ENCODE results near the gene PACSIN3.
A peak's percentile ranks its signal among the peaks of the same experiment; 100 is the strongest.
"Not testable (repeated sequence)": the region's sequence is repeated elsewhere in the genome, so short reads cannot be mapped to it uniquely, and the experiment has no call there.

Gene PACSIN3

DNA sequence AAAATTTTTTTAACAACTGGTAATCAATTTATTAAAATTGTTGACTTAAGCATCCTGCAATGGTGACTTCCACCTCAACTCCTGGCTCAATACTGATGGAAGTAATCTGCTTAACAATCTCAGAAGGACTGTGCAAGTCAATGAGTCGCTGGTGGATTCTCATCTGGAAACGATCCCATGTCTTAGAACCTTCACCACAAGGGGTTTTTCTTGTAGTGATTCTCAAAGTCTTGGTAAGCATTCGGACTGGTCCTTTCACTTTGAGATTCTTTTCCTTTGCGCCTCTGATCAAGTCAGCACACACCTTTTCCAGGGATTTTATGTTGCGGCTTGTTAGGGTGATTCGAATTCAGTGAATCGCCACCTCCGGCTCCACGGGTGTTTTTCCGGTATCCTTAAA, 4.9 kb upstream of the PACSIN3 start:
- not testable (repeated sequence) for DNase-seq

DNA sequence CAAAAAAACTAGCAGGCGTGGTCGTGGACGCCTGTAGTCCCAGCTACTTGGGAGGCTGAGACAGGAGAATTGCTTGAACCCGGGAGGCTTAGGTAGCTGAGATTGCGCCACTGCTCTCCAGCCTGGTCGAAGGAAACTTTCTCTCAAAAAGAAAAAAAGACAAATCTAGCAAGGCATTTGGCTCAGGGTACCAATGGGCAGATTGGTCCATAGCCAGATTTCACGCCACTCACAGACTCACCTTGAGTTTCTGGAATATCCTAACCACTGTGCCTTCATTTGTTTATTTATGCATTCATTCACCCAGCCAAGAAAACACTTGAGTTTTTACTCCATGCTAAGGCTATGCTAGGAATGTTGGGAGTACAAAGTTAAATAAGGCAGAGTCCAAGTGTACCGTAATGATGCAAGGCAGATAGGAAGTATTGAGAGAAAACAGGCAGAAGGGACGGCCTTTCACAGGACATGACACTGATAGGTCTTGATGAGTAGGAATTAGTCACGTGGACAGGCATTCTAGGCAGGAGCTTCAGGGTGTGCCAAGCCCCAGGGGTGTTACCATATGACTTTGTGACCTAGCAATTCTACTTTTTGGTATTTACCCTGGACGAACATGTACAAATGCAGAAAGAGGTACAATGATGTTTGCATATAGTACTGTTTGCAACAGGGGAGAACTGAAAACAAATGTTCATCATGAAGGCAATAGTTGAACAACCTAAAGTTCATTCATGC, 3.0 kb upstream of the PACSIN3 start:
- no peak for DNase-seq

DNA sequence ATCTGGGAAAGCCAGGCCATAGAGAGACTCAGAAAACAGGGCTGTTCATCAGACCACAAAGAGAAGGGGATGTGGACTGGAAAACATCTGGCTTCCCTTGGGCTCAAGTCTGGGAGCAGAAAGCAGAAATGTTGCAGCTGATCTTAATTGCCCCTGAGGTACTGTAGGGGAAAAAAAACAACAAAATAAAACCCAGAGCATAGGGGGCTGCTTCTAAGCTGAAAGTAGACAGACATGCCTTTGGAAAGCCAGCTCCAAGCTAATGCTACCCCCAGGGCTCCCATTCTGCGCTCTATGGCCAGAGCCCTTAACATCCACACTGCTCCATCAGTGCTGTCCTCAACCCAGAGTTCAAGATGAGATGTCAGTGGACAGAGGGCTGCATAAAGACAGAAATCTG, 2.0 kb upstream of the PACSIN3 start:
- no peak for DNase-seq

DNA sequence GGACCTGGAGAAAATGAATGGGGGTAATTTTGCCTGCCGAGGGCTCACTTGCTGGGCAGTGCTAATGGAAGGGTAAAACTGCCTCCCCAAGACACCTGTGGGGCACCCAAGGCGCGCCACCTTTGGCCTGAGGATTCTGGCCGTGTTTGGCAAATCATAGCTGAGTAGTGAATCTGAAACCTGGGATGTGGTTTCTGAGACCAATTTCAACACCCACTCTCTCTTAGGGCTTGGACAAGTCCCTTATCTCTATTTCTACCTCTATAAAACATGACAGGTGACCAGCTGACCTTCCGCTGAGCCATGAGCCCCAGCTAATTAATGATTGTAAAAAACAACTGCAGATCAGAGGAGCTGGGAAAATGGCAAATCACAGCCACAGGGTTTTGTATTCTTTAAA, 1.5 kb upstream of the PACSIN3 start:
- DNase-seq = no peak

DNA sequence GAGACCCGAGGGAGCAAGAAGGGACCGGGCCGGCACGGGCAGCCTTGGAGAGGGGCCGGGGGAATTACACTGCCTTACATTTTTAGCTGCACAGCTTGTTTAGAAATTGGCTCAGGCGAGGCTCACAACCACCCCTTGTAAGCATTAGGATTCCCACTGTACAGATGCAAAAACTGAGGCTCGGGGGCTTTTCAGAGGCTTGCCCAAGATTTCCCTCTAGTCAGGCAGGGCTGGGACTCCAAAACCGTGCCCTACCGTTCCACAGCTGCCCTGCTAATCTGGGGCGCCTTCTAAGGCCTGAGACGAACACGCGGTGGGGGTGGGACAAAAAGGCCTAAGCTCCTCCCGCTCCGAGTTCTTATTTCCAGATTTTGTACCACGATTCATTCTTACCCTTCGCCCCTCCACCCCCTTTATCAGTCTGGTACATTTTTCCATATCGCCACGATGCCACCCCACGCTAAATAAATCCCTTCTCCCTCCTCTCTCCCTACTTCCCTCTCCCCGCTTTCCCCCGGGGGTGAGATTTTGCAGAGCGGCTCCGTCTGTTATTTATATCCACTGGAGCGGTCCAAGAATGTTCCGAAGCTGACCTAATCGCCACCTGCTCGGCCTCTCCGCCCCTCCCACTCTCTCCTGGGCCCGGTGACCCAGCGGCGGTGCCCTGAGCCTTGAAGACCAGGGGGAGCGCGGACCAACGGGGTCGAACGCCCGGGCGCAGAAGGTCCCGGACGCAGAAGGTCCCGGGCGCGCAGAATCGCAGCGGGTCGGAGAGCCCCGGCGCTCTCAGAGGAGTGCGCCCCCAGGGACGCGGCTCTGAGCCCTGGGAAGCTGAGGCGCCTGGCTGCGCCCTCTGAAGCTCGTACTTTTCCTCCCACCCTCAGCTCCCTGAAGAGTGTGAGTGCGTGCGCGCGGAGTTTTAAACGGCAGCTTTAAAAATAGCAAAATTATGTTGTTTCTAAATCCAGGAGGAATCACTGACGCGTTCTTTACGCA, 764 bp upstream of the PACSIN3 start:
- peak; percentile 53 to 70 for DNase-seq

DNA sequence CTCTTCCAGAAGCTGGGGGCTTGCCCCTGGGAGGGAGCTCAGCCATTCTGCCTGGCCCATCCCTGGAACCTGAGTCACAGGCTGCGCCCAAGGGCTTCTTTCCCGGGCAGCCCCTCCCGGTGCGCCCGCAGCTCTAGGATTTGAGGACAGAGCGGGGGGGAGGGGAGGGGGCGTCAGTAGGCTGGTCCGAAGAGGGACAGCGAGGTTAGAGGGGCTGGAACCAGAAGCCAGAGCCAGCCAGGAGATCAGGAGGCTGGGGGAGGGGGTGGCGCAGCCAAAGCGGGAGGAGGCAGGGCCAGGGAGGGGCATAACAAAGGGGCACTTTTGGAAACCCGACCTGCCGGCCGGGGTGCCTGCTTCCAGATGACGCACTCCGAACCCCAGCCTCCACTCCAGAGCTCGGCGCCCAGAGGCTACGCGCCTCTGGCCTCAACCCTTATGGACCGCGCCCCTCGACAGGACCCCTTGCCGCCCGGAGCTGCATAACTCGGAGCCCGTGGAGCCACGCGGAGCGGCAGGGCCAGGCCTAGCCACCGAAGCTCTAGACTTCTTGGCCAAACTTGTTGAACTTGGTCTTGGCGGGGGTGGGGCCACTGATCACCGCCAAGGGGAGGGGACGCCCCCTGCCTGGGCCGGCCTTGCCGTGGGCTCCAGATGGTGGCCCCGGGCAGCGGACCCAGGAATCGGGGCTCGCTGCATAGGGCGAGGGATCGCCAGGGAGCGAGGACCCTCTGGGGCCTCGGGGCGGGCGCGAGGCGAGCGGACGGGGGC, 744 bp downstream of the PACSIN3 start:
- peak in 1 of 2 donors; percentile 20 for DNase-seq

DNA sequence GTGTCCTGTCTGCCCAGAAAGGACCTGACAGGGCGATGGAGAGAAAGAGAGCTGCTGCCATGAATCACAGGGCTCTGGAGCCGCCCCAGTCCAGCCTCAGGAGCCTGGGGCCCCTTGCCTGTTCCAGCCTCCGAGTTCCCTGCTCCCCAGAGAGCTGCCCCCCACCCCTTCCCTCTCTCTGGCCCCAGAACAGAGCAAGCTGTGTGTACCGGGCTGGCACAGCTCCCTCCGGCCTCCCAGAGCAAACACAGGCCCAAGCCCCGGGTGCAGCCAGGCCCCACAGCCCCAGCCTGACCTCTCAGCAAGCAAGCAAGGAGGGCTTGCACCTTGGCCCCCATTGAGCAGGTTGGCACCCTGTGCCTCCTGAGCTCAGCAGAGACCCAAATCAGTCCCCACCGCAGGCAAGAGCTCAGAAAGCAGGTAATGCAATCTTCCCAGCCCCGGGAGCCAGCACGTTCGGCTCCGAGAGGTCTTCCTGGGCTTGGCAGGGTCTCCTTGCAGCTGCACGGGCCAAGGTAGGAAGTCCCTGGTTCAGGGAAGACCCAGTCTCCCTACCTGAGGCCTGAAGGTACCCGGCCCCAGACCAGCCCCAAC, 1.4 kb downstream of the PACSIN3 start:
- DNase-seq = no peak

DNA sequence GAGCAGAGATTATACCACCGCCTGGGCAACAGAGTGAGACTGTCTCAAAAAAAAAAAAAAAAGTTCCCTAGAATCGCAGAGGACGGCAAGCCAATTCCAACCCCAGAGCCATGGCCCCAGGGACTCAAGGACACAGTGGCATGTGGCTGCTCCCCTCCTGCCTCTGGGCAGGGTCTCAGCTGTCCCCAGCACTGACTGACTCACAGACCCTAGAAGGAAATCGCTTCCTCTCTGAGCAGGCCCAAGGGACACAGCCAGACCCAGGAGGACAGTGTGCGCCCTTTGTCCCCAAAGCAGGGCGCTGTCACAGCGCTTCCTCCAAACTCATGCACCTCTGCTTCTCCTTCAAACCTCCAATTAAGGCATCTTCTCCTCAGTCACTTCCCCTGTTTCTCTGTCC, 2.3 kb downstream of the PACSIN3 start:
- DNase-seq = no peak

DNA sequence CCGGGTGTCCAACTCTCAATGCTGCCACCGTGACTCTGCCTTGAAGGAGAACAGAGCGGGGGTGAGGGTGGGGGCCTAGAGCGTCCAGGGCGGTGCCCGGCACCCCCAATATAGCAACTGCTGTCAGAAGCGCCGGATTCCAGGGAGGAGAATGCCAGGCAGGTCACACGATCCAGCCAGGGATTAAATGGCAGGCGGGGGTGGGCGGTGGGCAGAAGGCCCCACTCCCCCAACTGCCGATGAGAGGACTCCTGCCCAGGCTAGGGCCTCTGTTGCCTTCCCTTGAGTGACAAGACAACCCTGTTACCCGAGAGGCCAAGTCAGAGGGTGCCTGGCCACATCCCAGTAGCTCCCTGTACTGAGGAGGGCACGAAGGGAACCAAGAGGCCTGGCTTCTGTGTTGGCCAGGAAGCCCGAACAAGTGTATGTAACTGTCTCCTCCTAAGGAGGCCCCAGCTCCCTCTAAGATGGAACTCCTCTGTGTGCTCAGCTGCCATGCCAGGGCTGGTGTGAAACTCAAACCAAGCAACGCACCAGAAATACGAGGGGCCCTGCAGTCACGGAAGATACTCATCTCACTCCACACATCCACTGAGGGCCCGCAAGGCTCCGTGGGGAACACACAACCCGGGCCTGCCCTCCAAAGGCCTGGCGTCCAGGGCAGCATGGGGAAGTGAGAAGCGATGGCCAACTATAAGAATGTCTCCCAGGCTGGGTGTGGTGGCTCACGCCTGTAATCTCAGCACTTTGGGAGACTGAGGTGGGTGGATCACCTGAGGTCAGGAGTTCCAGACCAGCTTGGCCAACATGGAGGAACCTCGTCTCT, 3.0 kb downstream of the PACSIN3 start:
- DNase-seq = no peak

DNA sequence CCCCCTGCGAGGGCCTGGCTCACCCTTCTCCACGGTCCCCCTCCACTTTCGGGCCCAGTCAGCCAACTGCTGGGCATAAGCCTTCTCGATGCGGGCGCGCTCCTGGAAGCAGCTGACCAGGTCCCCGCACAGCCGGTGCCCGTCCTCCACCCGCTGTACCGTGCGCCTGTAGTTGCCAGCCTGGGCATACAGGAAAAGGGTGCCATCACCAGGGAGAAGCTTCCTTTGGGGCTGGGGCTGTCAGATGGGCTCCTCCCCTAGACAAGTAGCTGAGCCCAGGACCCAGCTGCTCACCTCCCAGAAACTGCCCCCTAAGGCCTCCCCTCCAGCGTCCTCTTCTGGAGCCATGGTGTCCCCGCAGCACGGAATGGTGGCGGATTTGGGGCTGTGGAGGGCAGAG, 3.9 kb downstream of the PACSIN3 start:
- DNase-seq = no peak

DNA sequence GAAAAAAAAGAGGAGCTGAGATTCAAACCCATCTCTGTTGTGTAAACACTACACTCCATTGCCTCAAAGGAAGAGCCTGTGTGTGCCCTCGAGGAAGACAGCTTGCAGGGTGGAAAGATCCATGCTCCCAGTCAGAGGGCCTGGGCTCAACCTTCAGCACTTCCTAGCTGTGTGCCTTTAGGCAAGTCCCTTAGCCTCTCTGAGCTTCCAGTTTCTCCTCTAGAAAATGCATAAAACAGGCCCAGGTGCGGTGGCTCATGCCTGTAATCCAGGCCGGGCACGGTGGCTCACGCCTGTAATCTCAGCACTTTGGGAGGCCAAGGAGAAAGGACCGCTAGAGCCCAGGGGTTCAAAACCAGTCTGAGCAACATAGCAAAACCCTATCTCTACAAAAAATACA, 5.0 kb downstream of the PACSIN3 start:
- no peak for DNase-seq

DNA sequence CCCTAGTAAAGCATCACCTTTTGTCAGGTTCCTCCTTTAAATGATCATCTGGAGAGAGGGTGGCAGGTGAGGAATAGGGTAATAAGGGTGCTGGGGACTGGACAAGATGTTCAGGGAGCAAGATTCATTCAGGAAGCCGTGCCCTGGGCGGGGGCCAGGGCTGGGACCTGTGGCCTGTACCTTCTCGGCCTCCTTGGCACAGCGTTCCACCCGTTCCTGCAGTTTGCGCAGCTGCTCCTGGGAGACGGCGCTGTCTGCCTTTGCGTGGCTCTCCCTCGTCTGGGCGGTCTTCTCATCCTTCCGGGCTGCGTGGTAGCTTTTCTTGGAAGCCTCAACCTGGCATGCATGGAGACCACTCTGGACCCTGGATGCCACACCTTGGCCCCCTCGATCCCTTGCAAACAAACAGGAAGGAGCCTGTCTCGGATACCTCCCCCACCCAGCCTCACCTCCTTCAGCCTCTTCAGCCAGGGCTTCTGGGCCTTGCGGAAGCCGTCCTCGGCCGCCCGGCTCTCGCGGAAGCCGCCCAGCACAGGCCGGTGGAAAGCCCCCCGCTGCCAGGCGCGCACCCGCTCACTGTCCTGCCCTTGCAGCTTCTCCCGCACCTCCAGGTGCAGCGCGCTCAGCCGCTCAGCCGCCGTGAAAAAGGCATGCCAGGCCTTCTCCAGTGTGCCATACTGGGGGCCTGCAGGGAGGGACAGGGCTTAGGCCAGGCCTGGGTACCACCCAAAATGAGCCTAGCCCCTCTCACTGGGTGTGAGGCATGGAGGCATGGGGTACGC, 6.0 kb downstream of the PACSIN3 start:
- no peak for DNase-seq

DNA sequence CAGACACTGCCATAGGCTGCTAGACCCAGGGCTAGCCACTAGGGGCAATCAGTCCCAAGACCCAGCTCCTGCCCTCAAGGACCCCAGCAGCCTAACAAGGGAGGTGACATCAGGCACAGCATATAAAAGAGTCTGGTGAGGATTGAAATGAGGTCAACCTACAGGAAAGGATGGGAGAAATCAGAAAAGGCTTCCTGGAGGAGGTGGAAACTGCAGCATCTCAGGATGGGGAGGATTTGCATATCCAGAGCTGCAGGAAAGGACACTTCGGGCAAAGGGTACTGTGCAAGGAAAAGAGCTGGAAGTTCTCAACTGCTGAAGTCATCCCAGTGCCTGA, 6.6 kb downstream of the PACSIN3 start:
- DNase-seq = peak in 1 of 2 donors; percentile 51

DNA sequence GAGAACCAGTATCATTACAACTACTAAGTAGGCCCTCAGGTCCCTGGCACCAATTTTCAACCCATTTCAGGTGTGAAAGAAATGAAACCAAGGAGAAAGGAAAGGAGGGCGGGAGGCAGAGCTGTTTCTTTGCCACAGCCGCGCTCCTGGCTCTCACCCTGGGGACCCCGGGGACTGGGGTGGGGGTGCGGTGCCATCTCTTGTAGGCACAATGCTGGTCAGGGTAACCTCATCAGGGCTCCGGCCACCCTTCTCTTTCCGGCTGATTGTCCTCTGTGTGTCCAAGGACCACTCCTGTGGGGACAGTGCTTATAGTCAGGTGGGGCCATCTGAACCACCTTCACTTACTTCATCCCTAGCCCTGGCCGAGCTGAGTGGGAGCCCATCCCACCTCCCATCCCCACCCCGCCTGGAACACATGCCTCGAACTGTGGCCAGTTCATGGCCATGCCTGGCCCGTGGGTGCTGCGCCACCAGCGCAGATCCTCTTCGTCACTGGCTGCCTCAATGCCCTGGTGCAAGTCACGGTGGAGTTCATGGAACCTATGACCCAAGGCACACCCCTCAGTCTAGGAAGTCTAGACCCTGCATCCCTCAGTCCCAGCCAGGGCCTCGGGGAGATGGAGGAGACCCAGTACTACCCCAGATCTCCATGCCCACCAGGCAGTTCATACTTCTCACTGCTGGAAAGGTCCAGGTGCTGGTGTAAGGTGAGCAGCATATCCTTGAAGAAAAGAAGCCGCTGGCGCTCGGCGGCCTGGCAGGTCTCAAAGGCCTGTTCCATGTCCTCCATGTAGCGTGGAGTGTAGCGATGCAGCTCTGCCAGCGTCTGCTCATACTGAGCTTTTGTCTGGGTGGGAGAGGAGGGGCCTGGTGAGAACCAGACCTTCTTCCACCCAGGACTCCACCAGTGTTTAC, 7.2 kb downstream of the PACSIN3 start:
- no peak for DNase-seq

DNA sequence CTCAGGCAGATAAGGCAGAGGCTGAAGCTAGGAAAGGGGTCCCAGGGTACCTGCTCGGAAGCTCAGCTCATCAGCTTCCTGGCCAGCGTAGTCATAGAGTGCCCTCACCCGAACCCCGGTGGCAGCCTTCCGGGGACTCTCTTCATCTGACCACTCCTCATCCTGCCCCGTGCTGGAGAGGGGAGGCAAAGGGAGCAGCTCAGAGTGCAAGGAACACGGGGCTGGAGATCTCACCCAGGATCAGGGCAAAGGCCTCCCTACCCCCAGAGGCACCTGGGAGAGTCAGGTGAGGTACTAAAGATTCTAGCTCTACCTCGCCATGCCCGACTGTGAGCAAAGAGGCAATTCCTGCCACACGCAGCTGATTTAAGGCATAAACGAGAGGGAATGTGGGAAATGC, 7.9 kb downstream of the PACSIN3 start:
- DNase-seq = no peak

DNA sequence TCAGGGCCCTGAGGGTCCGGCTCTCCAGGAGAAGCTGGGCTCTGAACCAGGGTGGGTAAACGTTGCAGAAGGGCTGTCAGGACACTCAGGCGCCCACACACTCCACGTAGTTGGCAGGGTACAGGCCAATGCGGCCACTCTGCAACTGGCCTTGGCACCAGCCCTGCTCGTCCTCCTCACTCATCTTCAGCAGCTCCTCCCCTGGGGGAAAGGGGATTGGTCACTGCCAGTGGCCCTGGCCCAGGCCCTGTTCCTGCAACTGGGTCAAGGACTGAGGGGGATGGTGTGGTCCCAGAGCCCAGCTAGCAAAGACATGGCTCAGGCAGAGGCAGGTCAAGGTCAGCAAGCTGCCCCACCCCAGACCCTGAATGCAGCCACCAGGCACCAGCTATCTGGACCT, 8.4 kb downstream of the PACSIN3 start:
- no peak for DNase-seq

DNA sequence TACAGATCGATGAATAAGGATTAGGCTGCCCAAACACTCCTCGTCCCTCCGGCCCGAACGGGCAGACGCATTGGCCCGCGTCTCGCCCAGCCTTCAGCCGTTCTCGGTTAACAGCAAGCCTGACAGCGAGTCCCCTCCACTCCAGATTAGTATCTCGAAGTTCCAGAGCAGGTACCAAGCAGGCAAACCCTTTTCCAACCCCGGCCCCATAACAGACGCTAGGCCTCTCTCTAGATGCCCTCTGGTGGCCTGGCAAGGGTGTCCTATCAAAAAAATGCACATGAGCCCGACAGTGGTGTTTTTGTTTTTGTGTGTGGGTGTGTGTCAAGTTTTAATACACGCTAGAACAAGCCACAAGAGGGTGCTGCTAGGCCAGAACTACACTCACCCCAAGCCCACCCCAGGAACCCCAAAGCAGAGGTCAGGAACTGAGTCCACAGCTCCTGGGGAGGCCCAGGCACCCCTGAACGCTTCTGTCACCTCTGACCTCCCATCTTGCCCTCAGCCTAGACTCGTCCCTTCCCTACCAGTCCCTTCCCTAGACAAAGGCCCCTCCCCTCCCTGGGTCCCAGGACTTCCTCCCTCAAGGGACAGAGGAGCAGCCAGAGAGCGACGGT, 8.9 kb downstream of the PACSIN3 start:
- peak; percentile 64 to 76 for DNase-seq

DNA sequence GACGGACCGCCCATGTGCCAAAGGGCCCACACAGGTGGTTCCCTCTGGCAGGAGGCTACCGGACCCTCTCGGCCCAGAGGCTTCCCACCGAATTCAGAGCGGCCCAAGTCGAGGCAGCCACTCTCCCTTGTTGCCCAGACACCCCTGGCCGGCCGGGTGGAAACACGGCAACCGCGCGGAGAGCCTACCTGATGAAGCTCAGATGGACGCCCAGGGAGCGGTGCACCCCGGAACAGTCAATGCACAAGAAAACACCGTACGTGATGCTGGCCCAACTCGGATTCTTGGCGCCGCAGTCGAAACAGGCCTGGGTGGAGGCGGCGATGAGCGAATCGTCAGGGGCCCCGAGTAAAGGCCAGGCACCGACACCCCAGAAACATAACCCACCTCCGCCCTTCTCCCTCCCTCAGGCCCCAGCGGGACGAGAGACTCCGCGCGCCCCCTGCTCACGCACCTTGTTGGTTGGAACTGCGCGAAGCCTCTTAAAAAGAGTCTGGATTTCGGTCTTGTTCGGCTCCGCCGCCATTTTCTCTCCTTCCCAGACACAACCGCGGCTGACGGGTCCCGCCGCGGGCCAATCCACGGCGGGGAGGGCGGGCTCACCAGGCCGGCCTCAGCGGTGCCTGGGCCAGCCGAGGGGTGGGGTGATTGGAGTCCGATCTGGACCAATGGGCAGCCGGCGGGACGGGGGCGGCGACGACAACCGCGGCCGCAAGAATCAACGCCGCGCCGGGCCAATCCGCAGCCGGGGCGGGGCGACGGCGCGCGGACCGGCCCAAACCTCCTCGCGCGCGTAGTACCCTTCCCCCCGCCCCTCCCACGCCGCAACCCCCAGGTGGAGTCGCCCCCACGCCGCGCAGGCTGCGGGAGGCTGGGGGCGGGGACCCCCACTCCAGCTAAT, 9.7 kb downstream of the PACSIN3 start, which contains the start of gene ARFGAP2:
ARFGAP2 (minus strand) TSS at position 552 of the 901 bp plus-strand sequence; CDS start at position 526, 26 bp downstream.
- DNase-seq = peak; percentile 97
